Hepatocyte (in vitro differentiated cells): ENCODE data around the gene SETD5.

Source experiments
- EZH2 ChIP-seq: fragments of 200-600 bp; sonication (generic); IDR thresholded peaks from 2 replicates; pipeline ENCODE4 v1.6.1; 2016; ENCODE audit warnings: antibody characterized with exemption, mild to moderate bottlenecking, borderline replicate concordance
- EZH2phosphoT487 ChIP-seq: fragments of 200-600 bp; sonication (generic); IDR thresholded peaks from one replicate; pipeline ENCODE4 v1.6.1; 2018; ENCODE audit warnings: antibody characterized with exemption, mild to moderate bottlenecking, low read depth, moderate library complexity; ENCODE audit not compliant: unreplicated experiment, severe bottlenecking
- TF ChIP-seq, protein P1 (sequence below): fragments of 200-600 bp; sonication (generic); IDR thresholded peaks from 2 replicates; pipeline ENCODE4 v1.5.1; 2016; ENCODE audit warnings: antibody characterized with exemption, mild to moderate bottlenecking; ENCODE audit not compliant: poor library complexity

DNA sequence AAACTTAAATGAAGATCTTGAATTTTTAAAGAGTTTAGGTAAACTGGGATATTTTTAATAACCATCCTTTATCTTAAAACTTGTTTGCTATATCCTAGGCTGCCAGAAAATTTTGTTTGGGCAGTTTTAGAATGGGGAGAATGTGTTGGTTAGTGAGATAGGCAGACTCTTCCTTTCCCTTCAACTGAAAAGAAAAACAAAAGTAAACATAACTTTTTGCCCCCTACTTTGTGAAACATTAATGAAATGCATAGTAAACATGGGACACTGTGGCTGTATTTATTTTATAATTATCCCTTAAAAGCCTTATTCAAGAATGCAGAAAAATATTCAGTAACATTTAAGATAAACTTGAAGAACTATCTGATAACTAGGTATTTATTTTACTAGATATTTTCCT is 31.0 kb downstream of the SETD5 start:
- TF ChIP-seq, protein P1, sequence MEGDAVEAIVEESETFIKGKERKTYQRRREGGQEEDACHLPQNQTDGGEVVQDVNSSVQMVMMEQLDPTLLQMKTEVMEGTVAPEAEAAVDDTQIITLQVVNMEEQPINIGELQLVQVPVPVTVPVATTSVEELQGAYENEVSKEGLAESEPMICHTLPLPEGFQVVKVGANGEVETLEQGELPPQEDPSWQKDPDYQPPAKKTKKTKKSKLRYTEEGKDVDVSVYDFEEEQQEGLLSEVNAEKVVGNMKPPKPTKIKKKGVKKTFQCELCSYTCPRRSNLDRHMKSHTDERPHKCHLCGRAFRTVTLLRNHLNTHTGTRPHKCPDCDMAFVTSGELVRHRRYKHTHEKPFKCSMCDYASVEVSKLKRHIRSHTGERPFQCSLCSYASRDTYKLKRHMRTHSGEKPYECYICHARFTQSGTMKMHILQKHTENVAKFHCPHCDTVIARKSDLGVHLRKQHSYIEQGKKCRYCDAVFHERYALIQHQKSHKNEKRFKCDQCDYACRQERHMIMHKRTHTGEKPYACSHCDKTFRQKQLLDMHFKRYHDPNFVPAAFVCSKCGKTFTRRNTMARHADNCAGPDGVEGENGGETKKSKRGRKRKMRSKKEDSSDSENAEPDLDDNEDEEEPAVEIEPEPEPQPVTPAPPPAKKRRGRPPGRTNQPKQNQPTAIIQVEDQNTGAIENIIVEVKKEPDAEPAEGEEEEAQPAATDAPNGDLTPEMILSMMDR = no peak
- no peak for TF ChIP-seq EZH2
- TF ChIP-seq EZH2phosphoT487 = no peak
